SJSA1 (cell line): ENCODE data around the gene TMEM132C. TPM values are rescaled to one million over a fixed set of nuclear protein-coding genes. Genes with fewer than 3 reads are reported as not detected.

Experiments used
- DNase-seq, 2 experiments: peaks; one replicate each; pipeline ENCODE4 v3.0.0-alpha.2; 2015 to 2020; ENCODE audit warnings: low spot score in 2 of 2, low read depth in 1 of 2
- H3K27ac ChIP-seq: fragments of 250-450 bp; sonication (Bioruptor Pico); 2 replicates; pipeline ENCODE4 v1.5.1; 2020; ENCODE audit warnings: mild to moderate bottlenecking, moderate library complexity
- H3K27me3 ChIP-seq: fragments of 250-450 bp; sonication (Bioruptor Pico); replicated peaks from 2 replicates; pipeline ENCODE4 v1.5.1; 2020; ENCODE audit warnings: mild to moderate bottlenecking, moderate library complexity
- H3K36me3 ChIP-seq: fragments of 250-450 bp; sonication (Bioruptor Pico); 2 replicates; pipeline ENCODE4 v1.5.1; 2020; ENCODE audit warnings: mild to moderate bottlenecking
- H3K4me1 ChIP-seq: fragments of 250-450 bp; sonication (Bioruptor Pico); replicated peaks from 2 replicates; pipeline ENCODE4 v1.6.1; 2021; ENCODE audit warnings: mild to moderate bottlenecking
- H3K4me3 ChIP-seq: fragments of 250-450 bp; sonication (Bioruptor Pico); 2 replicates; pipeline ENCODE4 v1.5.1; 2020; ENCODE audit warnings: mild to moderate bottlenecking
- H3K9me3 ChIP-seq: fragments of 250-450 bp; sonication (Bioruptor Pico); replicated peaks from 2 replicates; pipeline ENCODE4 v1.5.1; 2020; ENCODE audit warnings: mild to moderate bottlenecking
- total RNA-seq: library from RNA; depleted of rRNA; stranded (reverse); fragments of >200 nt; shearing (Covaris generic); gene quantifications from 2 replicates; pipeline ENCODE4 v1.2.3, GENCODE V29; 2014

TMEM132C gene
- total RNA-seq, 1 experiment from 2014 or later, result not detected

- no peaks in the 10 kb centered on the region for H3K36me3 ChIP-seq
- H3K27me3 ChIP-seq, result no peaks in the 10 kb centered on the region
- H3K27ac ChIP-seq, result no peak overlapping the region
- no peak overlapping the region for H3K4me3 ChIP-seq
- no peaks in the 10 kb centered on the region for H3K4me1 ChIP-seq
- no peak for DNase-seq
- no peaks in the 10 kb centered on the region; the same call in 1 of the 2 replicates for H3K9me3 ChIP-seq
Observed at GRCh38 chr12:128312661-128313060, 45.7 kb downstream of the TMEM132C start.

DNA sequence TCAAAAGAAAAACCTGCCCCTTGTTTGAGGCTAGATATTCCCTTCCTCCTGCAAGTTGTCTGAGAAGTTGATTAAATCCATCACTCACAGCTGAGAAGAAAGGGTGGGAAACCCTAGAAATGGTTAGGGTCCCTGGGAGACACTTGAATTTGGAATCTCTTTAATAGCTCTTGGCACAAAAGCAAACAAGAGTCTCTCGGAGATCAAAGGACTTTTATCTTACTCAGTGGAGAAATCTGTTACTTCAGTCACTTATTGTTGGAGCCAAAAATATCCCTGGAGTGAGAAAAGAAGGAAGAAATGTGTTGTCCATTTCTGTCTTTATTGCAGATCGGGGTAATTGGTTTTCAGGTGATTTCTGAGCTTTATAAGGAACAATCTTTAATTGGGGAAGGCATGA, 47.0 kb downstream of the TMEM132C start:
- H3K36me3 ChIP-seq, result no peaks in the 10 kb centered on the region
- H3K27ac ChIP-seq, result no peak overlapping the region
- no peaks in the 10 kb centered on the region; the same call in 1 of the 2 replicates for H3K9me3 ChIP-seq
- no peaks in the 10 kb centered on the region for H3K4me1 ChIP-seq
- no peaks in the 10 kb centered on the region for H3K27me3 ChIP-seq
- DNase-seq, result no peak
- H3K4me3 ChIP-seq, result no peak overlapping the region

DNA sequence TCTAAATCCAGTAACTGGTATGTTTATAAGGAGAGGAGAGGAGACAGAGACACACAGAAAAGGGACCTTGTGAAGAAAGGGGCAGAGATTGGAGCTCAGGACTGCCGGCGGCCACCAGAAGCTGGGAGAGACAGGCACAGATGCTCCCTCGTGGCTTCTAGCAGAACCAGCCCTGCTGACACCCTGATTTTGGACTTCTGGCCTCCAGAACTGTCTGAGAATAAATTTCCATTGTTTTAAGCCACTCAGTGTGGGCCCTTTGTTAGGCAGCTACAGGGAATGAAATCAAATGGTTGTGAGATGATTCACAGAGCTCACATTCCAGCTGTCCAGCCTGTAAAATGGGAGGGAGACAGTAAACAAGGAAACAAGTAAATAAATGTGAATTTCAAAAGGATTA, 47.6 kb downstream of the TMEM132C start:
- no peaks in the 10 kb centered on the region; the same call in 1 of the 2 replicates for H3K9me3 ChIP-seq
- H3K4me1 ChIP-seq, result no peaks in the 10 kb centered on the region
- H3K27ac ChIP-seq, result no peak overlapping the region
- no peak overlapping the region for H3K4me3 ChIP-seq
- H3K27me3 ChIP-seq, result no peaks in the 10 kb centered on the region
- H3K36me3 ChIP-seq, result no peaks in the 10 kb centered on the region
- no peak for DNase-seq

DNA sequence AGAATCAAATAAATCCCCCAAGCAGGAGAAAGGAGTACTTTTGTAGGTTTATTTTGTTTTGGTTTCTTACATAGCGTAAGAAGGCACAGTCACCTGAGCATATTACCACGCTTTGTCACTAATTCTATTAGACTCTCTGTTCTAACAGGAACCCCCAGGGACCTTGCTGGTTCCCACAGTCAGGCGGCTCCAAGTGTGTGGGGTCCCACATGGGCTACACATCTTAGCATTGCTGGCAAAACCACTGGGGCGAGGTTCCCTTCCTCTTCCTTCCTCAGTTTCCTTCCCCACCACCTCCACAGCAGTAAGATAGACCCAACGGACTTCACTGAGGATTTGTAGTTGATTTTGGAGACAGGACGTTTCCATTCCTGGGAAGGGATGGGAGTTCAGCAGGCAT, 49.1 kb downstream of the TMEM132C start:
- Histone ChIP-seq H3K4me1 (no peaks in the 10 kb centered on the region), H3K4me3 (no peak overlapping the region), H3K36me3 (no peaks in the 10 kb centered on the region), H3K9me3 (no peaks in the 10 kb centered on the region), H3K27ac (no peak overlapping the region), H3K27me3 (no peaks in the 10 kb centered on the region)
- no peak for DNase-seq

DNA sequence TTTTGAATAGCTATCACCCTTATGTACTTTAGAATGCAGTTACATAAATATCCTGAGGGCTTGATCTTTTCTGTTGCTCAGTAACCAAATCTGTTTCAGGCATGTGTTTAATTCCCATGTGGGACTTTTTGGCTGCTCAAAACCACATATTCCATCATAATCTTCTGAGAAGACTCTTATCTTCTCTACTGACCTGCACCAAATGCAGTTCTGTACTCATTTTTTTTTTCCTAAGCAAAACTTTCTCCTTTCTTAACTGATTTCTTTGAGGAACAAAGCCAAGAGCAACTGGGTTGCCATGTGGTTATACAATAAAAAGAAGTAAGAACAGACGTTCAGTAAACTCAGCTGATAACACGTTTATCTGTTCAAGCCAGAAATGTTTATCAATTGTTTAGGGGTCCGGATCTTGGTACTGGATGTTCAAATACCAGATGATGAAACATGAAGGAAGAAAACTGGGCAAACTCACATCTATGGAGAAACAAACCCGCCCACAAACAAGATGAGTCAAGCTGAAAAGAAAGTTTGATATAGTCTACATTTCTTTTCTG, 50.1 kb downstream of the TMEM132C start:
- Histone ChIP-seq H3K9me3 (0 out of 2 replicates have a peak, but pooled peaks cover 3% of the 10 kb centered on the region), H3K36me3 (no peaks in the 10 kb centered on the region), H3K4me3 (no peak overlapping the region), H3K27me3 (no peaks in the 10 kb centered on the region), H3K27ac (no peak overlapping the region), H3K4me1 (no peaks in the 10 kb centered on the region)
- DNase-seq, result no peak

- Histone ChIP-seq H3K27me3 (no peaks in the 10 kb centered on the region), H3K4me1 (no peaks in the 10 kb centered on the region), H3K27ac (no peak overlapping the region), H3K4me3 (no peak overlapping the region), H3K9me3 (0 out of 2 replicates have a peak, but pooled peaks cover 5% of the 10 kb centered on the region), H3K36me3 (no peaks in the 10 kb centered on the region)
- DNase-seq, result no peak
Observed at GRCh38 chr12:128318341-128318740, 51.4 kb downstream of the TMEM132C start.

DNA sequence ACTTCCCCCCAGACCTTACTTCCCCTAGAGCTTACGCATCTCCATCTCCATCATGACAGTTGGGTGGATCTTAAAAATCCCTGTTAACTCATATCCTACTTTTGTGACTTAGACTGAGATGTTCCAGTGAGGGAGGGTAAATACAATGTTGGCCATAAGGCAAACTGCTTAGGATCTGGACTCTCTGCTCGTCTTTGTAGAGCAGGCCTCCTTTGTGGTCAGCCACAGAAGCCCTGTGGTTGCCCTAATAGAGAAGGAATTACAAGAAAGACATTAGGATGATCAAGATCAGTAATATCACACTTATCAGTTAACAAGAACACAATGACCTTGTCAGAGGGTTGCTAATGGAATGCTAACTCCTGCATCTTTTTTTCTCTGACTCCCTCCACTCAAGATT, 52.0 kb downstream of the TMEM132C start:
- Histone ChIP-seq H3K4me1 (no peaks in the 10 kb centered on the region), H3K36me3 (no peaks in the 10 kb centered on the region), H3K4me3 (no peak overlapping the region), H3K9me3 (0 out of 2 replicates have a peak, but pooled peaks cover 5% of the 10 kb centered on the region), H3K27ac (no peak overlapping the region), H3K27me3 (no peaks in the 10 kb centered on the region)
- no peak for DNase-seq

DNA sequence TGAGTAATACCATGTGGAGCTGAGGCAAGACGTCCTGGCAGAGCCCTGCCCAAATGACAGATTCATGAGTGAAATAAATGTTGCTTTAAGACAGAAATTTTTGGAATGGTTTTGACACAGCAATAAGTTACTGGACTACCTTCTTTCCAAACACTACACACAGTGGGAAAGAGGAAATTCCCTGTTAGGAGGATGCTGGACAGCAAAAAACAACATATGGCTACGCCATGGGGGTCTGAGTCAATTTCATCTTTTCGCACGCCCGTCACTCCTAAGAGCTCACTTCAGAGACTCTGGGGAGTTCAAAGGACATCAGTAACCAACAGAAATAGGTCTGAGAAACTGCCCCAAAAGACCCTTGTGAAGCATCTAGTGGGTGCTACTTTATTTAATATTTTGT, 55.4 kb downstream of the TMEM132C start:
- H3K9me3 ChIP-seq, result 0 out of 2 replicates have a peak, but pooled peaks cover 5% of the 10 kb centered on the region
- no peaks in the 10 kb centered on the region for H3K4me1 ChIP-seq
- H3K4me3 ChIP-seq, result no peak overlapping the region
- no peak overlapping the region for H3K27ac ChIP-seq
- H3K36me3 ChIP-seq, result no peaks in the 10 kb centered on the region
- no peaks in the 10 kb centered on the region for H3K27me3 ChIP-seq
- no peak for DNase-seq

GRCh38 chr12:128323145-128323920, 56.4 kb downstream of the TMEM132C start:
- Histone ChIP-seq H3K27me3 (no peaks in the 10 kb centered on the region), H3K27ac (no peak overlapping the region), H3K9me3 (0 out of 2 replicates have a peak, but pooled peaks cover 5% of the 10 kb centered on the region), H3K36me3 (no peaks in the 10 kb centered on the region), H3K4me3 (no peak overlapping the region), H3K4me1 (no peaks in the 10 kb centered on the region)
- DNase-seq, result no peak

DNA sequence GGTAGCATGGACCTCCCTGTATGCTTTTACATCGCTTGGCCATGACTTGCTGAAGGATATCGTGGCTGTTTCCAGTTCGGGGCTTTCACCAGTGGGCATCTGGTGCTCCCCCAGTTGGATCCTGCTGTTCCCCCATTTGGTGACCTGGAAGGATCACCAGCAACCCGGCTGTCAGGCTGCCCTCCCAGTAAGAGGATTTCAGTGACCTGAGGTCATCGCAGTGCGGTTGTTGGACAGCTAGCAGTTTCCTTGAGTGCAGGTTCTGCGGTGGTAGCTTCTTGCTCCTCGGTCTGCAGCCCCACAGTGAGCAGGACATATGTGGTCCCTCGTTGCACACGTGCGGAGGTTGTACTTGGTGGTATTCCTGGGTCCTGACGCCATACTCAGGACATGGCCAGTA, 58.7 kb downstream of the TMEM132C start:
- H3K27me3 ChIP-seq, result no peaks in the 10 kb centered on the region
- H3K36me3 ChIP-seq, result no peaks in the 10 kb centered on the region
- no peak for DNase-seq
- H3K4me1 ChIP-seq, result no peaks in the 10 kb centered on the region
- 0 out of 2 replicates have a peak, but pooled peaks cover 5% of the 10 kb centered on the region for H3K9me3 ChIP-seq
- no peak overlapping the region for H3K4me3 ChIP-seq
- no peak overlapping the region for H3K27ac ChIP-seq

DNA sequence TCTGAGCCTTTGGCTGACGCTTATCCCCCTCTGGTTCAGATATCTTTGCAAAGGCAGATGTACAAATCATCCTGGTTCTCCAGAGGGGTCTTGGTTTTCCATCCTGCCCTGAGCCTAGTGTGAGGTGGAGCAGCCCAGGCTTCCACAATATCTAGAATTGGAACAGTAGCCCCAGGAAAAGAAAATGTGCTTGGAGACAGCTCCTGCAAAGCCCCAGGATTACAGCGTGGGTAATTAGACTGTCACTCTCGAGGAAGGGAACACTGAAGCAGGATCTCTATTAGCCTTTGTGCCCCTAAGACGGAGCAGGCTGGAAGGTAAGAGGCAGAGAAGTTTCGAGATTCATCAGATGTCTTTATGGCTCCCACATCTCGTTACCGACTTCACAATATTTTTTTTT, 59.4 kb downstream of the TMEM132C start:
- H3K9me3 ChIP-seq, result 0 out of 2 replicates have a peak, but pooled peaks cover 4% of the 10 kb centered on the region
- H3K4me3 ChIP-seq, result no peak overlapping the region
- no peaks in the 10 kb centered on the region for H3K36me3 ChIP-seq
- H3K4me1 ChIP-seq, result no peaks in the 10 kb centered on the region
- DNase-seq, result no peak
- no peak overlapping the region for H3K27ac ChIP-seq
- H3K27me3 ChIP-seq, result no peaks in the 10 kb centered on the region

DNA sequence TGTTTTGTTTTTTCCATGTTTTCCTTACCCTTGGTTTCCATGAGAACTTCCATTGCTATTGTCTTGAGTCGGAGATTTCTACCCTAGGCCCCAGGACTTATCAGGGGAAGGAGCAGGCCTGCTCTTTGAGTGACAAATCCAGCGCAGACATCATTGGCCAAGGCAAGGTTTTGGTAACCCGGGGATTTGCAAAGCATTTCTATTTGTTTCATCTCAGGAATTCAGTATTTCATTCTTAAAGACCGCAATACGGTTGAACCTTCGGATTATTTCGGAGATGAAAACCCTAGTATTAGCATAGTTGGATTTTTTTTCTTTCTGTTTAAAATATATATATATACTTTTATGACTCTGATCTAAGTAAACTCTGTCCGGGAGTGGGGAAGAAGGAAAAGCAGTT, 62.0 kb downstream of the TMEM132C start:
- no peaks in the 10 kb centered on the region for H3K27me3 ChIP-seq
- no peak for DNase-seq
- no peak overlapping the region for H3K4me3 ChIP-seq
- no peaks in the 10 kb centered on the region for H3K4me1 ChIP-seq
- H3K9me3 ChIP-seq, result peaks cover 10% of the 10 kb centered on the region
- H3K27ac ChIP-seq, result no peak overlapping the region
- no peaks in the 10 kb centered on the region for H3K36me3 ChIP-seq

GRCh38 chr12:128336204-128337070, 69.5 kb downstream of the TMEM132C start:
- no peak for DNase-seq
- no peaks in the 10 kb centered on the region for H3K36me3 ChIP-seq
- H3K4me1 ChIP-seq, result no peaks in the 10 kb centered on the region
- no peak overlapping the region for H3K4me3 ChIP-seq
- H3K9me3 ChIP-seq, result peaks cover 10% of the 10 kb centered on the region
- no peaks in the 10 kb centered on the region for H3K27me3 ChIP-seq
- no peak overlapping the region for H3K27ac ChIP-seq

DNA sequence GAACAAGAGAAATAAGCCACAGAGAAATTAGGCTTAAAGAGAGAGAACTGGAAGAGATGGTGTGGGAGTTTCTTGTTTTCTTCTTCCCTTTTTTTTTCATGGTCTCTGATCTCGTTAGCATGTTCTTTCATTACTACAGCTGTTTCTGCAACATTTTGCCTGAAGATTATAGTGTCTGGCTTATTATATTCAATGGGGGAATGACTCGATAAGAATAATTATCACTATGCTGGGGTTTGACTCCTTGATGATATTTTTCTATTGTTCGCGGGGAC, 70.0 kb downstream of the TMEM132C start:
- no peak overlapping the region for H3K27ac ChIP-seq

More for the DNA sequence above, 70.0 kb downstream of the TMEM132C start:
- H3K36me3 ChIP-seq, result no peaks in the 10 kb centered on the region
- no peaks in the 10 kb centered on the region for H3K4me1 ChIP-seq
- no peak for DNase-seq
- no peak overlapping the region for H3K4me3 ChIP-seq
- H3K9me3 ChIP-seq, result peaks cover 10% of the 10 kb centered on the region
- H3K27me3 ChIP-seq, result no peaks in the 10 kb centered on the region
